ENCODE data around the gene NSF.
"Not testable (repeated sequence)": the region's sequence is repeated elsewhere in the genome, so short reads cannot be mapped to it uniquely, and the experiment has no call there.

NSF gene

DNA sequence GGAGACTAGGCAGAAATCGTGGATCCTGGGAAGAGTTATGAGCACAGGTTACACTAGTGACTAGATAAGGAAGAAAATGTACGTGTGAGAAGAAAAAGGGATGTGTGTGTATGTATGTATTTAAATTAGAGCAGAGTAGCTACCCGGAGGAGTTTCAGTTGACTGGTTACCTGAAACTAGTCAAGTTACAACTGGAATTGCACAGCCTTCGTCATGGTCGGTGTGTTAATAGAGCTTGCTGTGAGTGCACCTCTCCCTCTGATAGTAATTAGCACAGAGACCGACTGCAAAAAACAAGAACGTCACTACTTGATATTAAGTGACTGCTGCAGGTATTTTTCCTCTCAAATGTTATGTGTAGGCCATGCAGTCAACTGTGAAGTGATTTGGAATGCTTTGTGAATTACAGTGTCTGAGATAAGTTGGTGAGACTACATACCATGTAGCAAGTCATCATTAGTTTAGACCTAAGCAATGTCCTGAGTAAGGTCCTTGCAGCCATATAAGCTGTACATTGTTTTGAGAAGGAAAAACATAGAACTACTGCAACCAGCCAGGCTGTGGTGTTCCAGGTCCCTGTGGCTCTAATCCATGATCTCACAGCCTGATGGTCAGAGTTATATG lies 132.3 kb downstream of the NSF start:
- no peak for DNase-seq

DNA sequence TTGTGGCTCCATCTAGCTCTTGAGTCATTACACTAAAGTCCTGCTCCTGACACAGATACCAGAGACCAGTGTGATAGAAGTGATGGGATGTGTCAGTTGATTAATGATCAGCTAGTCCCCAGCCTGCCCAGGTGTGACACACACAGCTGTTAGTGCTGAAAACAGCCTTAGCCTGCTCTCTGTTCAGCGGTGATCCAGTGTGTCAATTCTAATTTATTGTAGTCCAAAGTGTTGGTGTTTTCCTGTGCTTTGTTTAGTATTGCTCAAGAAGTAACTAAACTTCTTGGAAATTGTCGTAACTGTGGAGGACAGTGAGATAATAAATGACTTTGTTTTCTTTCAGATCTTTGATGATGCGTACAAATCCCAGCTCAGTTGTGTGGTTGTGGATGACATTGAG lies 135.7 kb downstream of the NSF start:
- DNase-seq: no peak

DNA sequence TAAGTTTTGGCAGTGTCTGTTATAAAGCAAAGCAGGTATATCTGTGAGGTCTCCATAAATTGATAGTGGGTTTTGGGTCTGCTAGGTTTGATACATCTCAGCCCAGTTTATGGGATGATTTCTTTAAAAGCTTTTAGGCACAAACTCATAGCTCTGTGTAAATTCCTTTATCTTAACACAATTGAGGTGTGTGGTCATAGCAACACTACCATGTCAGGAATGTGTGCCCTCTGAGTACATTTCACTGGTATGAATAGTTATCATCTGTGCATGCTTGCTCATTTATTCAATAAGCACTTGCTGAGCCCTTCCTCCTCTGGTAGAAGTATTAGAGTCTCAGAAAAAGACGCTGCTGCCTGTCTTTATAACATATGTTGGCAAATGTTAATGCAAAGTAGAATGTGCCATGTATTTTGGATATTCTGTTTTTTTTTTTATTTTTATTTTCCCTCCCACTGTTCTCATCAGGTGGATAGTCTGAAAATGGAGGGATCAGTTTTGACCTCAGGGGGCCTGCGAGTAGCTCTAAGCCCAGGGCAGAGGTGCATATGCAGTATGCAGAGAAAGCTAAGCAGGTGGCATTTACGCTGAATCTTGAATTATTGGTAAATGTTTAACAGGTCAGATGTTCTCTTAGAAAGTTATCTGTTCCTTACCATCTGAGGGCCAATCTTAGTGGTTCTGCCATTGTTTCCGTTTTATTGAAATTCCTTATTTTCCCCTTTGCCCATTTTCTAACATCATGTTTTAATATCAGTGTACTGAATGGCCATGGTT lies 137.3 kb downstream of the NSF start:
- no peak for DNase-seq

DNA sequence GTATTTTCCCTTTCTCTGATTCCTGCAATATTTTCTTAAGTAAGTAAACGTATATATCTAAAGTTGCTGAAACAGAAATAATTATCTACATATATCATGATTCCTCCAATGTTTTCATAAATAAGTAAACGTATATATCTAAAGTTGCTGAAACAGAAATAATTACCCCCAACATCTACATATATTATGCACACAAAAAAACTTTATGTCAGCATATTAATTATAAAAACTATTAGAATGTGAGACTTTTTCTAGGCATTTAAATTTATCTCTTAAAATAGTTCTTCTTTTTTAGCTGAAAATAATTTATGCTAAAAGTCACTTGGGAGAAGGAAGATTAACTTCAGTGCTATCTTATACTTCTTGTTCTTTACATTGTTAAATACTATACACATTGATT lies 139.6 kb downstream of the NSF start:
- DNase-seq: no peak

DNA sequence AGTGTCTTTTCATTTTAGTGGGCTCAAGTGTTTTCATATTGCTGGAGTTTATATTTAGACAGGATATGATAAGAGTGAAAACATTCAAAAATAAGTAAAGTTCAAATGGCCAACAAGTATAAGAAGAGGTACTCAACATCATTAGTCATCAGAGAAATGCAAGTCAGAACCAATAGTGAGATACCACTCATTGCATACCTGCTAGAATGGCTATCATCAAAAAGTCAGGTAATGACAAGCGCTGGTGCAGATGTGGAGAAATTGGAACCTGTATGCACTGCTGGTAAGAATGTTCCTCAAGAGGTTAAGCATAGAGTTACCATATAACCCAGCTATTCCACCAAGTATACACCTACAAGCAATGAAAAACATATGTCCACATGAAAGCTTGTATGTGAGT lies 140.2 kb downstream of the NSF start:
- DNase-seq: no peak

DNA sequence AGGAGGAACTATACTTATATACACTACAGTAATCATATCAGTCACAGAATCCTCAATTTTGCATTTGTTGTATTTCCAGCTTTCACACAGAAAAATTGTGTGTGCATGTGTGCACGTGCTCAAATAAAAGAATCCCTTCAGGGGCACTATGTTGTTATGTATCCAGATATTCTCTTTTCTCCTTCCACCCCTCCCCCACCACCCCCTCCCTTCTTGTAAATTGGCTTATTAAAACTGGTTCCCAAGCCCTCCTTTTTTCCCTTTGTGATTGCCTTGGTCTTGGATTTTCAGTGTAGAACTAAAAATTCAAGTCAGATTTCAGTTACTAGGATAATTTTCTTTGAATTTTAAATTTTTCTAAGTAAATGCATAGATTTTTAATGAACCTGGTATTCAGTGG lies 141.7 kb downstream of the NSF start:
- DNase-seq: no peak

DNA sequence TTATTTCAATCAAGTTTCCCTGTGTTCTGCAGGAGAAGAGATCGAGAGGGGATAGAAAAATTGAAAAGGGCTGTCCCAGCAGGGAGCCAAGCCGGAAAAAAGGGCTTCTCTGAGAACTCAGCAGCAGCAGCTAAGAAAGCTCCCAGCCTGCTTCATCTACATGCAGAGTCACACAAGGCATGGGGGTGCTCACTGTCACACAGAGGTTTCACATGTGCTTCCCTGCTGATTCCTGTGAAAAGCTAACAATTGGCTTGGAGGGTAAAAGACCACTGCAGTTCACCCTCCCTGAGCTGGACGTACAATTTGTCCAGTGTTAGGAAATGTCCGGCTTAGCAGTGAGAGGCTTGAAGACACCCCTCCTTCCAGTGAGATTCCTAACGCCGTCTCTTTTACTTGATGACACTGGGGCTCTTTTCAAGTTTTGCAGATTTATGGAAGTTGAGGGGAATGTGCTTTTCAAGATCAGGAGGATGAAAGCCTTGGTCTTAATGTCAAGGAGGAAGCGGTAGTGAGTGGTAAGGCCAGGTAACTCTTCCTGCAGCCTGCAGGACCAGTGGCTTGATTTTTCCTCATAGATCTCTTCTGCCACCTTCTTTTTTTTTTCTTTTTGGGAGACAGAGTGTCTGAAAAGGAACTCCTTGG lies 142.4 kb downstream of the NSF start:
- no peak for DNase-seq

DNA sequence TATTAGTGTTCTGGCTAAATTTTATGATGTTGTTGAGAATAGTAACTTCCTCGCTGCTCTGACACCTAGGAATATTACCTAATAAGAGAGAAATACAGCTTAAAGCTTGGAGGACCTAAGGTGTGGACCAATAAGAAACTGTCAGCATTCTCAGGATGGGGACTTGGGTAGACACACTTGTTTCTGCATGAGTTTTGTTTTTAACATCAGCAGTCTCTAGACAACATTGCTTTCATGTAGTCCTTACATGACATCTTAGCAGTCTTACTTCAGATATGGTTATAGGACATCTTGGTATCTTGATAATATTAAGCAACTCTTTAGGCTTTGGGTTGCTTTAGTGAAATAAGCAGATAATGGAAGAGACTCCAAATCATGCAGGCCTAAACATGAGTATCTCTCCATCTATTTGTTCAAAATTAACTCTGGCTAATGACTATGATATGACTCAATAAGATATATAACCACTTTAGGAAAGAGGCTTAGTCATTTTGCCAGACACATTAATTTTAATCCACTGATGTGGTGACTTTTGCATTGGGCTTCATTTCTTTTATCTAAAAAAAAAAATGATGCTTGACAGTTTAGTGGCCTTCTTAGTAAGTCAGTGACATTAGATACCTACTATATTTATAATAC lies 143.5 kb downstream of the NSF start:
- DNase-seq: no peak

DNA sequence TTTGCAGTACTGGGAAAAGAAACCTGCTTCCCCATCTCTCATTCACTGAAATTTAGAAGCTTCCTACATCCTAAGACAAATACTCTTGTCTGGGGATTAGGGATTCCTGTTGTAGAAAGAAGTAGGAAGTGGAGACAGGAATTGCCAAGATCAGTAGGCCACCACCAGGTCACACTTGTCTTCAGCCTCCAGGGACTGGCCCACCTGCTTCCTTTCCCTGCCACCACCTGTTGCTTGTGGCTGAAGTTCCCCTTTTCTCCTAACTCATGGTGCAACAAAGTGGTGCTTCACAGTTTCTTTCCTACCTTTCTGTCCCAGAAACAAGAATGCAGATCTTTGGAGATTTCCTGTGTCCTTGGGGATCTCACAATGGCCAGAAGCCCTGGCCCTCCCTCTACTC lies 145.6 kb downstream of the NSF start:
- DNase-seq: no peak

DNA sequence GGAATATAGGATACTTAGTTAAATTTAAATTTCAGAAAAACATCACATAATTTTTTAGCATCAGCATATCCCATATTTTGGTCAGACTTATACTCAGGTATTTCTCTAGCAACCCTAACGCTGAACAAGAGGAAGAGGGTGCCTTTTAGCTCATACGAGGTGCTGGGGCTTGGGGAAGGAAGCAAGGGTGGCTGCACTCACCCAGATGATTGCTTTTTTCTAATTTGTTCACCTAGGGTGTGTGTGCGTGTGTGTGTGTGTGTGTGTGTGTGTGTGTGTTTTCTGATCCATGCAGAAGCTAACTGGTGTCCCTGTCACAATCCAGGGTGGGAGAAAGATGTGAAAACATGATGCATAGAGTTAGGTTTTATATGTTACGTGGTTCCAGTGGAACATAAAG lies 146.9 kb downstream of the NSF start:
- no peak for DNase-seq

DNA sequence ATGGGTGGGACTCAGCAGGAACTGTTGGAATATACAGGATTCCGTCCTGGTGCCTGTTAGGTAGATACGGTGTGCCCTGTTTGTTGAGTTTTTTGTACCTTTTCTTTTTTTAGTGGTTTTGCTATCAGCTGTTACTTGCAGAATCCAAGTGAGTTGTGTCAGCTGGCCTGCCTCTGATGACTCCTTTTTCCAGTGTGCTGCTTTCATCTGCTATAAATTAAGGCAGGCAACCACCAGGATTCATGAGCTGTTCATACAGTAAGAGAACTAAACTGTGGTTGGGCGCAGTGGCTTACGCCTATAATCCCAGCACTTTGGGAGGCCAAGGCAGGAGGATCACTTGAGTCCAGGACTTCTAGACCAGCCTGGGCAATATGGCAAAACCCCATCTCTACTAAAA lies 148.1 kb downstream of the NSF start:
- no peak for DNase-seq

DNA sequence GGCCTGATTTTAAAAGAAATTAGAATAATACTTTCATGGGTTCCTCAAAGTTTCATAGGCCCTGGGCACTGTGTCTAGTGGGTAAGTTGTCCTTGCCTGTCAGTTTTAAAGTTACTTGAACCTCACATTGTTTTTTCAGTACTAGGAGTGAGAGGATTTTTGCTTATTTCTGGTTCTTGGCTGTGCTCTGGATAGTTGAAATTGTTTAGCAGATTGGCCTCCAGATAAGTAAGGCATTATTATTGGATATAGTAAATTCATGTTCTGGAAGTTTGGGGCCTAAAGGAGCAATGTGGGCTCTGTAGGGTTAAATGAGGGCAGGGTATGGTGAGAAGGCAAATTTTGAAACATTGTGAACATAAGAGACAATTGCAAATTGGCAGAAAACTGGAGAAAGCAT lies 149.5 kb downstream of the NSF start:
- no peak for DNase-seq

DNA sequence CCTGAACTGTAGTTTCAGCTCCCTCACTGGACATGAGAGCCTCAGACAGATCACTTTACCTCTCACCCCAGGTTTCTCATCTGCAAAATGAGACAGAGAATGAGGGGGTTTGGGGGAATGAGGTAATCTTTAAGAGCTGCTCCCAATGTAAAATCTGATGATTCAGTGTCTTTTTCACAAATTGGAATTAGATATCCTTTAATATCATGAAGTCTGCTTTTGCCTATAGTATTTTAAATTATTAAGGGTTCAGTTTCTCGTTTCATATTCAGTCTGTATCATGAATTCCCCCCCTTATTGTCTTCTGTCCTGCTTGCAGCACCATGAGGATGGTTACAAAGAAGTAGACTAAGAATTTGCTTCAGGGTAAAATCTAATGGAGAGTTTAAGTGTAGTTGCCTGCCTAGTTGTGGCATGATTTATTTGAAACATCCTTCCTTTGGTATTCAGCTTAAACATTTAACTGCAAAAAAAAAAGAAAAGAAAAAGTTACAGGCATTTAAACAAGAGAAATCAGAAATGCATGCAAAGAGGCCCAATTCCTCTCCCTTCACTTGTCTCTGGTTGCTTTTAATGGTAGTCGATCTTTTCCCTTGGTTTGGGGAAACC lies 150.8 kb downstream of the NSF start:
- DNase-seq: no peak

DNA sequence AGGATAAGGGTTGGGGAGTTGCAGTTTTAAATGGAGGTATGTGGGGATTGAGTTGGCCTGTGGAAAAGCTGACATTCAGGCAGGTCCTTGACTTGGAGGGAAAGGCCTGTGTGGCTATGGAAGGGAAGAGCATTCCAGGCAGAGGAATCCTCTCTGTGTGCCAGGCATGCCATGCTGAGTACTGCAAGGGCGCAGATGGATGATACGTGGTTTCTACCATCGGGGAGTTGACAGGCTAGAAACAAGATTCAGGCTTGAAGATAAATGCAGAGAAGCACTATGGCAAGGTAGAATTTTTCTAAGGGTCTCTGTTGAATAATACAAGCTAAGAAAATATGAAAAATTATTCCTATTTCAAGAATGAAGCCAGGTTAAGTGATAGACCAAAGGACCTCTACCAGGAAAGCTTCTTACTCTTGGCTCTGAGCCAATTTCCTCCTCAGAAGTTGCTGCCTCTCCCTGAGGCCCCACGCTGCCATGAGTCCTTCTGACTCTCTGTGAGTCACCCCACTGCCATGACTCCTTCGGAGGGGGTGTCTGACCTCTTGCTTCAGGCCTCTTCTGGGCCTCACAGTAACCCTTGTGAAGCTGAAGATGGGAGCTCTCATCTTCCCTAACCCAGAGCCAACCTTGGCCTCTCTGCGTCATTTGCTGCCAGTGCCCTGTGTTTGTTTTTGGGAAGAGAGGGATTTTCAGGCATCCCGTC lies 152.2 kb downstream of the NSF start:
- no peak for DNase-seq

DNA sequence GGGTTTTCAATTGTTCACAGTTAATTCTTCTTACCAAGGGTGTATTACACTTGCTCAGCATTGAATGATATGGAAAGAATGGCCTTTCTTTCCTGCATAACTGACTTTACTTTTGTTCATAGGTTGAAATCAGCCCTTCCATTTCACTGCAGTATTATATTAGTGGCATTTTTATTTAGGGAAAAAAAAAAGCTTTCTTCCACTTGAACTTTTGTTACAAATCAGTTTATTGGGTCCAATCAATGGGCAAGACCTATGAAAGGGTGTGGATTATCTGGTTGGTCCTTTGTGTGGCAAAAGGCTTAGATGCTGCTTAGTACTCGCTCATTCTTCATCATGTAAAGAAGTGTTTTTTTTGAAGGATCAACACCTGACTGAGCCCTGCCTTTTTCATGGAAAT lies 154.0 kb downstream of the NSF start:
- DNase-seq: no peak

DNA sequence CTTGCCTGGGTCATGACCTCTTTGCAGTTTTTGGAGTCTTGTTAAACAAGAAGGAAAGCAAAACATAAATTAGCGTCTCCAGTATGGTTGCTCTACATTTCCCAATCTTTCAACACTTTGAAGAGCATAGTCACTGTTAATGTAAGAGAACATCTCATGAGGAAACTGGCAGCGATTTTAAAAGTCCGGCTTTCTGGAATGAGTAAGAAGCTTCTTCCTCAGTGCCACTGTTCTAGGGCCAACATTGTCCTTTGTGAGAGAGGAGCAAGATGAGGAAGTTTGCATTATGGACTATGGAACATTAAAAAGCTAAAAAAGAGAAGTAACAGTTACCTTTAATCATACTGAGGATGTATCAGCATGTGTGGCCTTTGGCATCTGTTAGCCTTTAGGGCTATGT lies 154.9 kb downstream of the NSF start:
- DNase-seq: no peak

DNA sequence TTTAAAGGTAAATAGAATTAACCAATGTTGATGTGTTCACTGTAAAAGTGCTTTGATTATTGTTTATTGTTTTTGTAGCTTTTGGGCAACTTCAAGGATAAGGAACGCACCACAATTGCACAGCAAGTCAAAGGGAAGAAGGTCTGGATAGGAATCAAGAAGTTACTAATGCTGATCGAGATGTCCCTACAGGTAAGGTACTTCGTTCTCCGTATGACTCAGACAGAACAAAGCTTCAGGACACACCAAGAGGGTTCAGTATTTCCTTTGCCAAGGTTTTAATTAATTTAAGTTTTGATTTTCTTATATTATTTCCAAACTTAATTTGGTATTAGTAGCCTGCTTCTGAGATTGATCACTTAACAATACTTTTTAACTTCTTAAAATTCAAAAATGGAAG lies 161.0 kb downstream of the NSF start:
- DNase-seq: no peak

DNA sequence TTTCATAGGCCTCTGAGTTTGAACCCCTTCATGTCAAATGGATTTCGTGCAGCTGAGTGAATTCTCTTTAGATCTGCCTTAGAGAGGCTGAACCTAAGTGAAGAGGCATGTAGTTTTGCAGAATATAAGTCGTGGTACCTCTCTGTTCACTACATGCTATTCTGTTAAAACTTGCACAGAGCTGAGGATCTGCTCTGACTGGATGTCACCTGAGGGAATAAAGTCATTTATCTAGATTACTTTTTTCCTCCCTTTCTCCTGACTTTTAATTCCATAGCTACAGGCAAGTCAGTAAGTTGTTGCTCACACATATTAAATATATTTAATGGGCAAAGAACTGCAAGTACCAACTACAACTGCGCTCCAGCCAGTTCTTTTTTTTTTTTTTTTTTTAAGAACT lies 163.3 kb downstream of the NSF start:
- DNase-seq: no peak

DNA sequence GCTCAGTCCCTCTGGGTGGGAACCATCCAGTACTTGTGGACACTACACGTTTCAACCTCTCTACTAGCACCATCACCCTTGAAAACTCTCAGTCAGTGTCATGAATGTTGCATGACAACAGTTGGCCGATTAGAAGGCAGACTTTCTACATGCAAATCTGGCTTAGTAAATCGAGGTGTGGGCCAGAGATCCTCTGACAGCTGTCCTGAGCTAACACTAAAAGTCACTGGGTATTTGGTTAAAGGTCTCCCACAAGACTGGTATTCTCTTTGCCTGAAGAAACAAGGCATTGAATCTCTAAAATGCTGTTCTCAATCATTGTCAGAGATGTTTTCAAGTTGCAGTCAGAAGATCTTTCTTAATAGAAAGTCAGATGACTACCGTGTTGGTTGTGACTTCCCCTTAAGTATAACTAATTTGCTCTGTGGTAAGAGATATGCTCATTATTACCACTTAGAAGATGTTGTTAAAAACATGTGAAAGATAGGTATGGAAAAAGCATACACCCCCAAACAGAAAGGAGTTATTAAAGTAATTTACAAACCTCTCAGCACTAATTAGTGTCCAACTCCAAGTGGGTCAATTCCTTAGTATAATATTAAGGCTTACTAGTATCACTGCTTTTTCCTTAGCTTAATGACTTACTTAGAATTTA lies 165.7 kb downstream of the NSF start:
- DNase-seq: no peak

DNA sequence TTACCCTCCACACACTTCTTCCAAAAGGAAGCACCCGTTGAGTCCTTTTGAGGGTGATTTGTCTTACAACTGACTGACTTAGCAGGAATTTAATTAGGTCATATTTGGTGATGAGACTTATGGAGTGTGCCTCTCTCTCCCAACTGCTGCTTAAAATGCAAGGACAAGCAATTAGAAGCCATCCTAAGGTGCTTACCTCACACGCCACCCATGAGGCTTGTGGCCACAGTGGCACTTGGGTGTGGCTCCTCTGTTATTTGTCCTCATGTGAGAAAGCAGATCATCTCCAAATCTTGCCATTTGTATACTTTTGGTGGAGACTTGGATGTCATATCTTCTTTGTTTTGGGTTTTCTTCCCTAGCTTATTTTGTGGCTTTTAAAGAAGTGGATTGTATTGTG lies 166.4 kb downstream of the NSF start:
- no peak for DNase-seq

DNA sequence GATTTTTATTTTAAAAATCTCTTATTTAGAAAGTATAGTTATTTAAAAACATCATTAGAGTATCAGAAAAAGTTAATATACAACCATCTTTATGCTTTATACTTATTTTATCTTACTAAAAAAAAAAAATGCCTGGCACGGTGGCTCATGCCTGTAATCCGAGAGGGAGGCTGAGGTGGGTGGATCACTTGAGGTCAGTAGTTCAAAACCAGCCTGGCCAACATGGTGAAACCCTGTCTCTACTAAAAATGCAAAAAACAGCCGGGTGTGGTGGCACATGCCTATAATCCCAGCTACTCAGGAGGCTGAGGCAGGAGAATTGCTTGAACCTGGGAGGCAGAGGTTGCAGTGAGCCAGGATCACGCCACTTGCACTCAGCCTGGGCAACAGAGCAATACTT lies 167.1 kb downstream of the NSF start:
- not testable (repeated sequence) for DNase-seq

DNA sequence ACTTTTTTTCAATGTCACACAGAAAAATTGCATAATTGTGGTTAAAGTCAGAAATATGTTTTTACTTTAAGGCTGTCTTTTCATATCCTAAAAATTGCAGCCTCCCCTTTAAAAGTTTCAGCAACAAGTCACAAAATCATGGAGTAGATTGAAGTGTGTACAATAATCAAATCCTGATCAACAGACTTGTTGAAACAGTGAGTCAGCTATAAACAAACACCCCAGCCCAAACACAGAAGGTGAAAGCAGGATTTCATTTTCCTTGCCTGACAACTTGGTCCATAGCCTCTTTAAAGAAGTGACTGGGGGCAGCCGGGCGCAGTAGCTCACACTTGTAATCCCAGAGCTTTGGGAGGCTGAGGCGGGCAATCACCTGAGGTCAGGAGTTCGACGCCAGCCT lies 168.1 kb downstream of the NSF start:
- DNase-seq: no peak
